ENCODE data around the gene KCNQ1. TPM values are rescaled to one million over a fixed set of nuclear protein-coding genes. Genes with fewer than 3 reads are reported as not detected.

Gene KCNQ1
- total and polyA plus RNA-seq, 2 donors (not counting 3 experiments of a cell fraction or from before 2014, with no cell fraction given) = 0.07 to 0.09 TPM

DNA sequence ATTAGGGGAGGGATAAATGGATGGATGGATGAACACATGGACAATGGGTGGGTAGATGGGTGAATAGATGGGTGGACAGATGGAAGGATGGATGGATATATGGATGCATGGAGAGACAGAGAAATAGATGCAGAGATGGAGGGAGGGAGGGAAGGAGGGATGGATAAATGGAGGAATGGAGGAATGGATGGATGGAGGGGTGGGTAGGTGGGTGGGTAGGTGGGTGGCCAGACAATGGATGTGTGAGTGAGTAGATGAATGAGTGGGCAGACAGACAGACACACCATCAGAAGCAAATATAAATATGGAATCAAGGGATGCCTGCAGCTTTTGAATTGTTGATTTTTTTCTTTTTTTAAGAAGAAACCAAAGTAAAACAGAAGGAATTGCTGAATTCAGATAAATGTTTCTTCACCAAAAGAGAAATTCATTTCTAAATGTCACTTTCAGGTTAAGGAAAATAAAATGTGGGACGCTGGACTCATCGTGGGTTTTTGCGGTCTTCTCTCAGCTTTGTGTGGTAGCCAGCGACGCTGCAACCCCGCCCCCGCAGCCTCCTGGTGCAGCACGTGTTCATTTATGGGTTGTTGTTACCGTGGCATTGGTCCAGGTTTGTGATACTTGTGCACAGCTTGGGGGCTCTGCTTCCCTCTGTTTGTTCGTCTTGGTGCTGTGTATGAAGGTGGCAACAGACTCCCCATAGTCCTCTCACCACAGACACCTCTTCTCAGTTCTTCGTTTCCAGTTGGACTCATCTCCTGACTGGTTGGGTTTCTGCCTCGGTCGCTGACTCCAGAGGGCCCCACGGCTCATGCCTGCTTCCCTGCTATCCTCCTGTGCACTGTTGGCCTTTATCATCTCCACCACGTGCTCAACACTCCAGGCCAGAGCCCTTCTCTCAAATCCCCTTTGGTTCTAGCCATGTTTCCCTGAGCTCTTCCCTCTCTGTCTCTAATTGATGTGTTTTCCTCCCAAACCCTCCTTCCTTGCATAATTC, 364.3 kb downstream of the KCNQ1 start:
- no TSS peak for BruUV-seq (replicated peaks)
- Histone ChIP-seq H3K4me1 (ENCODE audit: control insufficient read depth, extremely low read depth, insufficient read depth, low read length) (peaks cover 3% of the 10 kb centered on the region), H3K9me1 (replicated peaks; ENCODE audit: control insufficient read depth, extremely low read depth, insufficient read depth, low read length) (no peaks in the 10 kb centered on the region), H3K9ac (replicated peaks; ENCODE audit: extremely low read depth, insufficient read depth, low read length) (no peak overlapping the region), H3K4me3 (replicated peaks in 1 of 3; ENCODE audit: insufficient read depth in 1 of 3, low read depth in 1 of 3, low read length in 3 of 3) (no peak overlapping the region), H3K36me3 (ENCODE audit: control insufficient read depth in 2 of 2, extremely low read depth in 1 of 2, insufficient read depth in 2 of 2, low read length in 2 of 2) (no peaks in the 10 kb centered on the region), H3K79me2 (ENCODE audit: control insufficient read depth, insufficient read depth, low read length) (no peaks in the 10 kb centered on the region), H2AFZ (ENCODE audit: low read depth, low read length) (no peak overlapping the region), H3K27me3 (ENCODE audit: control insufficient read depth in 2 of 2, insufficient read depth in 2 of 2, low read length in 2 of 2) (peaks cover 16 to 18% of the 10 kb centered on the region in 2 experiments), H3K4me2 (ENCODE audit: insufficient read depth, low read length) (no peak overlapping the region), H3K9me3 (replicated peaks; ENCODE audit: control insufficient read depth, insufficient read depth, low read length) (no peaks in the 10 kb centered on the region), H3K27ac (ENCODE audit: insufficient read depth, low read depth, low read length) (no peak overlapping the region), H4K20me1 (replicated peaks; ENCODE audit: control insufficient read depth, extremely low read depth, insufficient read depth, low read length) (no peaks in the 10 kb centered on the region)
- dilution Hi-C loops (cut with MboI; ENCODE audit: extremely low pct_ligation_motif_present, low sequenced_read_pairs) (no loop called here), intact Hi-C loops (cut with micrococcal nuclease) (no loop called here)
- no peak for FAIRE-seq
- ChIA-PET CTCF (no interaction called here), POLR2A (no interaction called here)
- TF ChIP-seq GATA2 (IDR thresholded peaks at IDR 0.05; ENCODE audit: insufficient read depth, insufficient read length, low read depth, low read length) (no peak), POLR2A (IDR thresholded peaks at IDR 0.05; ENCODE audit: low read depth, low read length) (no peak), POLR2AphosphoS5 (IDR thresholded peaks at IDR 0.05; ENCODE audit: insufficient read depth, low read depth, low read length) (no peak), MYC (IDR thresholded peaks at IDR 0.05; ENCODE audit: low read depth, low read length) (no peak), FOS (IDR thresholded peaks at IDR 0.05; ENCODE audit: borderline replicate concordance, insufficient read depth, low read length) (no peak), JUN (IDR thresholded peaks at IDR 0.05; ENCODE audit: borderline replicate concordance, insufficient read depth, insufficient read length, low read depth) (no peak), EZH2 (IDR thresholded peaks at IDR 0.05; ENCODE audit: borderline replicate concordance, low read depth, low read length, severe bottlenecking) (no peak)
- TF ChIP-seq, protein P1, sequence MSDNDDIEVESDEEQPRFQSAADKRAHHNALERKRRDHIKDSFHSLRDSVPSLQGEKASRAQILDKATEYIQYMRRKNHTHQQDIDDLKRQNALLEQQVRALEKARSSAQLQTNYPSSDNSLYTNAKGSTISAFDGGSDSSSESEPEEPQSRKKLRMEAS (IDR thresholded peaks at IDR 0.05; ENCODE audit: insufficient read depth, insufficient read length) = no peak
- TF ChIP-seq, protein P2, sequence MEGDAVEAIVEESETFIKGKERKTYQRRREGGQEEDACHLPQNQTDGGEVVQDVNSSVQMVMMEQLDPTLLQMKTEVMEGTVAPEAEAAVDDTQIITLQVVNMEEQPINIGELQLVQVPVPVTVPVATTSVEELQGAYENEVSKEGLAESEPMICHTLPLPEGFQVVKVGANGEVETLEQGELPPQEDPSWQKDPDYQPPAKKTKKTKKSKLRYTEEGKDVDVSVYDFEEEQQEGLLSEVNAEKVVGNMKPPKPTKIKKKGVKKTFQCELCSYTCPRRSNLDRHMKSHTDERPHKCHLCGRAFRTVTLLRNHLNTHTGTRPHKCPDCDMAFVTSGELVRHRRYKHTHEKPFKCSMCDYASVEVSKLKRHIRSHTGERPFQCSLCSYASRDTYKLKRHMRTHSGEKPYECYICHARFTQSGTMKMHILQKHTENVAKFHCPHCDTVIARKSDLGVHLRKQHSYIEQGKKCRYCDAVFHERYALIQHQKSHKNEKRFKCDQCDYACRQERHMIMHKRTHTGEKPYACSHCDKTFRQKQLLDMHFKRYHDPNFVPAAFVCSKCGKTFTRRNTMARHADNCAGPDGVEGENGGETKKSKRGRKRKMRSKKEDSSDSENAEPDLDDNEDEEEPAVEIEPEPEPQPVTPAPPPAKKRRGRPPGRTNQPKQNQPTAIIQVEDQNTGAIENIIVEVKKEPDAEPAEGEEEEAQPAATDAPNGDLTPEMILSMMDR (IDR thresholded peaks at IDR 0.05; ENCODE audit: extremely low read depth in 1 of 2, insufficient read depth in 1 of 2, low read depth in 1 of 2, low read length in 2 of 2) = no peak
- DNase-seq (ENCODE audit: low read depth, low spot score) = no peak
